Stimulated activated CD8-positive, alpha-beta memory T cell treated with anti-CD3 and anti-CD28 coated beads, Interleukin-12 subunit alpha, Interleukin-12 subunit beta, amount 100 ng/mL, for 24 hours (primary cell): ENCODE results near the gene NLRP9.

Experiments
- DNase-seq: peaks from one replicate; pipeline ENCODE4 v3.0.0-alpha.2; 2020; ENCODE audit errors: extremely low read depth

NLRP9 gene

DNA sequence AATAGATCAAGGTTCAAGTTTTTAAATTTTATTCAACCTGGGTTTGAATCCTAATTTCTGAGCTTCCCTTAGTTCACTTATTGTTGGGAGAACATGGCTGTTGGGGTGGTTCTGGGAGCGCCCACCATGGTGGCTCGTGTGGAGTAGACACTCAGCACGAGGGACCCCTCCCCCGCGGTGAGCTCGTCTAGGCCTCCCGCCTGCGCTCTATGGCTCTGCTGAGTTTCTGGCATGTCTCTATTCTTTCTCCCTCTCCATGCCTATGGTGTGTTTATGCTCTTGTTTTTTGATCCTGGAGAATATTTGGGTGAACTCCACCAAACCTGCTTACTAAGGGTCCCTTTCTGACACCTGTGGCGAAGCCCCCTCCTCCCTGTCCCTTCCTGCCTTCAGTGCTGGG is 64.7 kb downstream of the NLRP9 start:
- DNase-seq = no peak

DNA sequence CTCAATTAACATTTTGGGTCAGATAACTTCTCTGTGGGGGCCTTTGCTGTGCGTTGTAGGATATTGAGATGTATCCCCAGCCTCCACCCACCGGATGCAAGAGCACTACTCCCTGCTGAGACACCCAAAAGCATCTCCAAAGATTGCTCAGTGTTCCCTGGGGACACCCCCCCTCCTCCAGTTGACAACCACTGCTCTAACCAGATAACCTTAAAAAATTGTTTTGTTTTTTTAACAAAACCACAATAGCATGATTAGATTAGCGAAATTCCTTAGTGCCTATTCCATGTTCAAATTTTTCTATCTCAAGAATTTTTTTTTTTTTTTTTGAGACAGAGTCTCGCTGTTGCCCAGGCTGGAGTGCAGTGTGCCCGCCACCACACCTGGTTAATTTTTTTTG is 65.8 kb downstream of the NLRP9 start:
- DNase-seq = no peak

DNA sequence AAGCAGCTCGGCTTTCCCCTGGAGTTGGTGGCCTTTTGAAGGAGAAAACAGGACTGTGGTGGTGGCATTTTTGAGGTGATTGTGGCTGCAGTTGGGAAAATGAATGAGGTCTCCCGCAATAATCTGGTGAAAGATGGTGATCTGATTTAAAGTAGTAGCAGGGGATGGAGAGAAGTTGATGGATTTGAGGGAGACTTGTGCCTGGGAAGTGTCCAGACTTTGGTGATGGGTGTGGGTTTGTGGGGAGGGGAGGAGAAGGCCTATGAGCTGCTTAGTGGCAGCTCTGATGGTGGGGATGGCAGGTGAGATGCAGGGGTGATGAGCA is 67.2 kb downstream of the NLRP9 start:
- no peak for DNase-seq

DNA sequence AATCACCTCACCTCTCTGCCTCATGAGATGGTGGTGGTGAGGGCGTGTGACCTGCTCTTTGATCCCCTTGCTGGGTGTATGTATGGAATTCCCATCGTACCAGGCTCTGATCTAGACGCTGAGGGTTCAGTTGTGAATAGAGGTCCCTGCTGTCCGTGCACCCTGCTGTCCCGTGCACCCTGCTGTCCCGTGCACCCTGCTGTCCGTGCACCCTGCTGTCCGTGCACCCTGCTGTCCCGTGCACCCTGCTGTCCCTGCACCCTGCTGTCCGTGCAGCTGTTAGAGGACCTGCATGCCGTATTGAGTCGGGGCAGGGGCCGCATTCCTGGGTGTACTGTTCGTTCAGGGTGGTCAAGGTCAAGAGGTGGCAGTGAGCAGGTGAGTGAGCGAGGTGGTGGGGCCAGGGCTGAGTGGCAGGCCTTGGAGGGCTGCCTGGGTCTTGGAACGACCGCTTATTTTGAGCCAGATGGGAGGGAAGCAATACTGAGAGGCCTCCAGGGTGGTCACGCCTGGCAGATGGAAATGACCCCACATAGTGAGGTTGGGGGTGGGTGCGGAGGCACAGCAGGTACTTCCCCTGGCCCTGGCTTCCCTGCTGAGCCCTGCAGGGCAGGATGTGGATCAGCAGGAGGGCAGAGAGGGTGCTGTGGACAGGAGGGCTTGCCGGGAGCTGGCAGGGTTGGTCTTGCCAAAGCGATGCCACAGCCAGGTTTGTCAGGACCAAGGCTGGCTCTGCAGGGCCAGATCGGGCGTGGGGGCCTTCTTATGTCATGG is 67.7 kb downstream of the NLRP9 start:
- DNase-seq = no peak

DNA sequence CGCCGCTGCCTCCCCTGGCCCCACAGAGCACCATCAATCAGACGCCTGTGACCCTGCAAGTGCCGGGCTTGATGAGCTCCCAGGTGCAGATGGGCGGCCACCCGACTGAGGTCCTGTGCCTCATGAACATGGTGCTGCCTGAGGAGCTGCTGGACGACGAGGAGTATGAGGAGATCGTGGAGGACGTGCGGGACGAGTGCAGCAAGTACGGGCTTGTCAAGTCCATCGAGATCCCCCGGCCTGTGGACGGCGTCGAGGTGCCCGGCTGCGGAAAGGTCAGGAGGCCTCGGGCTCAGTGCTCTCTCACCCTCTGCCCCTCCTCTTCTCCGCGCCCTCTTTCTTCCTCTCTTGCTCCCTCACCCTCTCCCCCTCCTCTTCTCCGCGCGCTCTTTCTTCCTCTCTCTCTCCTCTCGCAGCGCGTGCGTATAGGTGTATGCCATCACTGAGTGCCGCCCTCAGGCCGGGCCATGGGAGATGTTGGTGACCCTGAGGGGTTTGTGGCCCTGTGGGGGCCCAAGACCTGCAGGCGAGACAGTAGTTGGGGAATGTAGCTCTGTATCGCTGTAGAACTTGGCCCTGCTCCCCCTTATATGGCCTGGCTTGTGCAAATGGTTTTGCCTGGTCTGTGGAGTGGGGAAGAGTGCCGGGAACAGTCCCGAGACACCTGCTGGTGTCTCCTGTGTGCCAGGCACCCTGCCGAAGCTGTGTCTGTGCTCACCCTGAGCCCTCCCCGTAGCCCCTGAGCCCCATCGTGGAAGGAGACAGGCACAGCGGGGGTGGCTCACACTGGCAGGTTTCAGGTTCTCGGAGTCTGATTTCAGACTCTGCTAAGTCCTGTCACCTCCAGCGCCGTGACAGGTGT is 68.6 kb downstream of the NLRP9 start:
- no peak for DNase-seq

DNA sequence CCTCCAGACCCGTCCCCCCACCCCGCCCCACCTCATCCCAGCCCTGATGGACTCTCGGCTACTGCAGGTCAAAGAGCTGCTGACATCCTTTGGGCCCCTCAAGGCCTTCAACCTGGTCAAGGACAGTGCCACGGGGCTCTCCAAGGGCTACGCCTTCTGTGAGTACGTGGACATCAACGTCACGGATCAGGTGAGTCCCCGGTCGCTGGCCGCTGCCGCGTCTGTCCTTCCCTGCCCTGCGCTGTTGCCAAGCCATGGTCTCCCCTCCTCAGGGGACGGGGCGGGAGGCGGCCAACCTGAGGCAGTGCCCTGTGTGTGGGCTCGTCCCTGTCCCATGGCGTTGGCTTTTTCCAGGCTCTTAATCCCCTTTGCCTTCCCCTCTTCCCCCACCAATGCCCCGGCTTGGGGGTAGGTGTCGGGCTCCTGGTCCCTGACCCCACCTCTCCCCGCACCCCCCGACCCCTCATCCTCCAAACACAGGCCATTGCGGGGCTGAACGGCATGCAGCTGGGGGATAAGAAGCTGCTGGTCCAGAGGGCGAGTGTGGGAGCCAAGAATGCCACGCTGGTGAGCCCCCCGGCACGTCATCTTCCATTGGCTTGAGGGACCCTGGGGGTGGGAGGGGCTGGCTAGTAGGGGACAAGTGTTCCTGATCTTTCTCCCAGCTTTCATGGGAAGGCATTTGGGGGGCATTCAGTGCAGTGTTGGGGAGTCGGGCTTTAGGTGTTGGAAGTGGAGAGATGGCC is 69.4 kb downstream of the NLRP9 start:
- DNase-seq = no peak

DNA sequence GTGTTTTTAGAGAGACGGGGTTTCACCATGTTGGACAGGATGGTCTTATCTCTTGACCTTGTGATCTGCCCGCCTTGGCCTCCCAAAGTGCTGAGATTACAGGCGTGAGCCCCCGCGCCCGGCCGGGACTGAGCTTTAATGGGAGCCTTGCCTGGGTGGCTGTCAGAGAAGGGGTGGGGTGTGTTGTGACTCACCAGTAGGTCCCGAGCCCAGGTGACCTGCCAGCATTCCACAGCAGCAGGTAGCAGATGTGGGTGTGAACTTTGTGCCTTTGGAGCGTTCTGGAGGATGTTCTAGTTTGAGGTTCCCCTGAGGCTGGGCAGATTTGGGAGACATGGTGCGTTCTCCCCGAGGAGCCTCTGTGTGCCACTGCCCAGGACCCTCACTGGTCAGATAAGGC is 70.2 kb downstream of the NLRP9 start:
- no peak for DNase-seq

DNA sequence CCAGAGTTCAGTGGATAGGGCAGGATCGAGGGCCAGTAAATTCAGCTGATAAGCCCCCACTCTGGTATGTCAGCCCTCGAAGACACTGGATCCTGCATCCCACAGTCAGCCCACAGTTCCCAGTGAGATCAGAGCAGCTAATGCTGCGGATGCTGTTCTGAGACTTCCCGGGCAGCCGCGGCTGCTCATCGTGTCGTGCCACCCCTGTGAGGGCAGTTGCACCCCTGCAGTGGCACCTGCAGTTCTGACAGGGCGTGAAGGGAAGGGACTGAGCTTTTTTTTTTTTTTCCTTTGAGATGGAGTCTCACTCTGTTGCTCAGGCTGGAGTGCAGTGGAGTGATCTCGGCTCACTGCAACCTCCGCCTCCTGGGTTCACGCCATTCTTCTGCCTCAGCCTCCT is 70.7 kb downstream of the NLRP9 start:
- no peak for DNase-seq

DNA sequence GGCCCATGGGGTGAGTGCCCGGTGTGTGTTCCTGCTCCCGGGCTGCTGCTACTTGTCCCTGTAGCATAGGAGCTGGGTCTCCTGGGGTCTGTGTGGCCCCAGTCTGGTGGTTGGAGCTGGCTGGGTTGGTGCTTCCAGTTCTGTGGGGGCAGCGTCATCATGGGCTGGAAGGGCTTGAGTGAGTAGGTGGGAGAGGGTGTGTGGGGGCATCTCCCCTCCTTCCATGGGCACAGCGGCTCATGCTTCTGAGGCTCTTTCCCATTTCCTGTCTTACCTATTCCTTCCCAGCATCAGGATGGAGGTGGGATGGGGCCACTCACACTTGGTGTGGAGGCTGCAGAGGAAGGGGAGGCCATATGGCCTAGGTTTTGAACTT is 71.2 kb downstream of the NLRP9 start:
- no peak for DNase-seq

DNA sequence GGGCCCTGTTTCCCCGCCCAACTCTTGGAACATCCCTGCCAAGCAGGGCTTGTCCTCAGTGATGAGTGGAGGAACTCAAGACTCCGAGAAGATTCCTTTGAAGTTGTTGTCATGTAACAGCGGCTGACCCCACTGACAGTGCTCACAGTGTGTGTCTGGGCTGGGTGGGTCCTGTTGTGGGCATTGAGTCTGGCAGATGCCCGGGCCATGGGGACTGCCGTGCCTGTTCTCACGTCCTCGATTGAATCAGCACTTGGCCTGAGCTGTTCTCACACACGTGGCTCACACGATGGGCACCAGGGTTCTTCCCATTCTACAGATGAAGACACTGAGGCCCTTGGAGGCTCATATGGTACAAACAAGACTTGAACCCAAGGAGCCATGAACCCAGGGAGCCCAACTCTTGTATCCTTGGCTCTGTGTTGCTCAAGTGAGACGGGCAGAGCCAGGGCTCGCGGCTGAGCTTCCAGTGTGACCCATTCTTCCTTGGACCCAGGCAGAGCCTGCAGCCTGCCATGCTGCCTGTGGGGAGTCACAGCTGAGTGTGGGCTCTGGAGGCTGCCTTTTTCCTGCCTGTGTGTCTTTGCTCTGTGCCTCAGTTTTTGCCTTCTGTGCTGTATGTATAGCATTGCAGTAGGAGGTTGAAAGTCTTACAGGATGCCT is 71.7 kb downstream of the NLRP9 start:
- no peak for DNase-seq

DNA sequence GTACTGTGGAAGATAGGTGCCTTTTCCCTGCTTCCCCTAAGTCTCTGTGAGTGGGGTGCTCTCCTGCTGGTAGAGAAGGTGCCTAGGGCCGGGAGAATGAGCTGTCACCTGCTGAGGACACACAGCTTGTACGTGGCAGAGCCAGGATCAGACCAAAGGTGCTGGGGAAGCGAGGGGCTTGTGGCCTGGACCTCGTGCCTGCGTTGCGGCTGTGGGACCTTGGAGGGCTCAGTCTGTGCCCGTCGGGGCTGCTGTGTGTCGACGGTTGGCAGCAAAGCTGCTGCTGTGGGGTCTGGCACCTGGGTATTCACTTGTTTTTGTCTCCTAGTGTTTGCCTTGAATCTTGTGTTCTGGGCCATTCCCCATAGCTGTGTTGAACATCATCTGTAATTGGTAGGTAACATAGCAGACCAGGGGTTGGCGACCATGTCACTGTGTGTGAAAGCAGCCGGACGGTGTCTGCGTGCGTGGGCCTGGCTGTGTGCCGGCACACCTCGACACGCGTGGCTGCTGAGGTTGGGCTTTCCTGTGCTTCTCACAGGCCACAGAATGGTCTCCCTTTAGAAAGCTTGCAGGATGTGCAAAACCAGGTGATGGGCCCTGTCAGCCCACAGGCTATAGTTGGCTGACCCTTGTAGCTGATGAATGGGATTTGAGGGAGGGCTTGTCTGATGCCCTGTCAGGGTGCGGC is 74.2 kb downstream of the NLRP9 start:
- no peak for DNase-seq

DNA sequence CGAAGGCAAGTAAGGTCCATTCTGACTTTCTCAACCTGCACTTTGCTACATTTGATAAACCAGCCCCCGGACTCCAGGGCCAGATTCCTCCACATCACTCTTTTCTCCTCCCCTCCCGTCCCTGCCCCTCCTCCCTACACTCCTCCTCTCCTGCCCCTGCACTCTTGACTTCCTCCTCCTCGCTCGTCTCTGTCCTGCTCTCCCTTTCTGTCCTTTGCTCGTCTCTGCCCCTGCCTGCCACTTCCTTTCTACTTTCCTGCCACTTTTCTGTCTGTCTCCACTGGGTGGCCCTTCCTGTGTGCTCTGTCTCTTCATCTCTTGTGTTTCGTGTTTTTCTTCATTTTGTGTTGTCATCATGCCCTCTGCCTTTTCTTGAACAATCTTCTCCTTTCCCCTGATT is 76.4 kb downstream of the NLRP9 start:
- no peak for DNase-seq

DNA sequence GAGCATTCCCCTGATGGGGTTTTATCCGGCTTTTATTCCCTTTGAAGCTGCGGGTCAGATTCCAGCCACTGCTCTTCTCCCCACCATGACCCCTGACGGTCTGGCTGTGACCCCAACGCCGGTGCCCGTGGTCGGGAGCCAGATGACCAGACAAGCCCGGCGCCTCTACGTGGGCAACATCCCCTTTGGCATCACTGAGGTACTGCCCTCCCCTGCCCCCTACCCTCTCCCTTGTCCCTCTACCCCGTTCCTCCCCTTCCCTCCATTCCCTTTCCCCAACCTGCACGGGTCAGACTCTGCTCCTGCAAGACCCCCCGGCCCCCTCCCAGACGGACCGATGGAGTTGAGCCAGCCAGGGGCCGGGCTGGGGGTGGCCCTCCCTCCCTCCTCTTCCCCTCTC is 77.2 kb downstream of the NLRP9 start:
- DNase-seq = no peak

DNA sequence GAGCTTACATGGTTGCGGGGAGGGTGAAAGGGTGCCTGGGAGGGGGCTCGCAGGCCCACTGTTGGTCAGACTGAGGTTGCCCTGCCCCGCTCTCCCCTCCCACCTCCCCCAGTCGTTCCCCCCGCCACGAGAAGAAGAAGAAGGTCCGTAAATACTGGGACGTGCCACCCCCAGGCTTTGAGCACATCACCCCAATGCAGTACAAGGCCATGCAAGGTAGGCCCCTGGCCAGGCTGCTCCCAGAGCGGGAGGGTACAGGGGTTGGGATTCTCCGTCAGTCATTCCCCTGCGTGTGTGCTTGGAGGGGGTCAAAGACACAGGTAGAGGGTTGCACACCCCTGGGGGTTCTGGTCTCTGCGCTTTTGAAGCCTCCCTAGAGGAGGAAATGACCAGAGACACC is 77.8 kb downstream of the NLRP9 start:
- DNase-seq = no peak

DNA sequence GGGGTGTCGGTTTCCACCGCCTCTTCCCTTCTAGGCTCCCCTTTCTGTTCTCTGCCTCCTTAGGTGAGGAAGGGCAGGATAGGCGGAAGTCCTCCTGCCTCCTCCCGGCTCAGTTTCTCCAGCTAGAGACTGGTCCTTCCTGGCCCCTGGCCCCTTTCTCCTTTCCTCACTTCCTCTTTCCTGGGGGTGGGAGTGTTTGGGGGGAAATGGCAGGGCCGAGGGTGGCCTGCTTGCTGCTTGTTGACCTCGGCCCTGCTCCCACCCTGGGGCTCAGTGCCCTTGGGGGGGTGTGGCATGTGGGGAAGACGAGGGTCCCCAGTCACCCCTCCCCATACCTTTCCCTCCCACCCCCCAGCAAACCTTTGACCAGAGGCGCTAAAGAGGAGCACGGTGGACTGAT is 78.4 kb downstream of the NLRP9 start:
- DNase-seq = no peak

DNA sequence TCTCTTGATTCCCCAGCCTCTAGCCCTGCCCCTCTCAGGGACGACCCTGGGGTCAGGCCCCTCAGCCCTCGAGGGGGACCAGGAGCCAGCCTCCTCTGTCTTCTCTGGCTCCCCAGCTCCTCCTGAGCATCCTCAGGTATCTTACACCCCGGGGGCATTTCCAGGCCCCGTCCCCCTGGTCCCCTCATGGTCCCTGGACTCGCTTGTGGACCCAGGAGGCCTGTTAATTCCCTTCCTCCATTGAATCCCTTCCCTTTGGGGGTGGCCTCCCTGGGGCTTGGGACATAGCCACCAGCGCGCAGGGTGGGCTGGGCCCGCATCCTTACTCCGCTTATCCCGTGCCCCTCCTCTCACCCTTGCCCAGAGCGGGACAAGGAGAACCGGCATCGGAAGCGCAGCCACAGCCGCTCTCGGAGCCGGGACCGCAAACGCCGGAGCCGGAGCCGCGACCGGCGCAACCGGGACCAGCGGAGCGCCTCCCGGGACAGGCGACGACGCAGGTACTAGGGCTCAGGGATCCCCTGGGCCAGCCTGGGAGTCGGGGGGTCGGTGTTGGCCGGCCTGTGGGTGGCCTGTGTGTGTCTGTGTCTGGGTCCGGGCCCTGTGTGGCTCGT is 79.2 kb downstream of the NLRP9 start:
- DNase-seq = no peak
